IMR-90 (cell line): ENCODE results near the gene SLC10A3. TPM values are rescaled to one million over a fixed set of nuclear protein-coding genes. Genes with fewer than 3 reads are reported as not detected.

ENCODE experiments used
- ATAC-seq: fragments of 200-7000 bp; cut with Tn5 transposase; 2 replicates; pipeline ENCODE4 v1.9.1; 2020; ENCODE audit warnings: low read depth, mild to moderate bottlenecking, moderate library complexity
- BruUV-seq: library from RNA; stranded (reverse); fragments of 400-500 nt; replicated peaks from 2 replicates; lab custom pipeline; 2021; lab: Mats Ljungman, UMichigan
- CTCF ChIA-PET: fragments of 300-600 bp; formaldehyde crosslinking; extraction: SDS; loops from one replicate; lab custom pipeline; 2021; ENCODE audit warnings: antibody characterized with exemption; lab: Yijun Ruan, JAX
- POLR2A ChIA-PET: fragments of 300-600 bp; sonication (Branson Sonifier 250); formaldehyde crosslinking; loops from one replicate; lab custom pipeline; 2022; ENCODE audit warnings: antibody characterized with exemption; ENCODE audit not compliant: unreplicated experiment; lab: Charles Lee
- DNase-seq: peaks from one replicate; pipeline ENCODE4 v3.0.0; 2013
- H2AFZ ChIP-seq: replicated peaks from 2 replicates; pipeline ENCODE3; 2013; ENCODE audit warnings: low read length, mild to moderate bottlenecking; ENCODE audit not compliant: poor library complexity
- H2AK5ac ChIP-seq: 2 replicates; pipeline ENCODE4 v1.6.1; 2013; ENCODE audit warnings: low read depth, low read length, inconsistent platforms
- H2AK9ac ChIP-seq: replicated peaks from 2 replicates; pipeline ENCODE3; 2013; ENCODE audit warnings: mild to moderate bottlenecking, low read depth, low read length, moderate library complexity; ENCODE audit not compliant: poor library complexity
- H2BK120ac ChIP-seq: 2 replicates; pipeline ENCODE4 v1.6.1; 2013; ENCODE audit warnings: low read depth, low read length, inconsistent platforms
- H2BK15ac ChIP-seq: 3 replicates; pipeline ENCODE4 v1.6.1; 2013; ENCODE audit warnings: low read depth, low read length, inconsistent platforms
- H2BK20ac ChIP-seq: 2 replicates; pipeline ENCODE4 v1.6.1; 2013; ENCODE audit warnings: low read depth, mild to moderate bottlenecking, inconsistent platforms, low read length, moderate library complexity
- H2BK5ac ChIP-seq: 2 replicates; pipeline ENCODE4 v1.6.1; 2013; ENCODE audit warnings: mild to moderate bottlenecking, low read depth, low read length, inconsistent platforms; ENCODE audit not compliant: poor library complexity, severe bottlenecking
- H3K14ac ChIP-seq: replicated peaks from 2 replicates; pipeline ENCODE4 v1.6.1; 2013; ENCODE audit warnings: low read depth, low read length, inconsistent platforms
- H3K18ac ChIP-seq: 2 replicates; pipeline ENCODE4 v1.6.1; 2013; ENCODE audit warnings: low read depth, low read length, control low read depth
- H3K23ac ChIP-seq: 2 replicates; pipeline ENCODE4 v1.6.1; 2013; ENCODE audit warnings: low read depth, low read length, inconsistent platforms
- H3K27ac ChIP-seq: 2 replicates; pipeline ENCODE4 v1.5.1; 2013; ENCODE audit warnings: mild to moderate bottlenecking, control low read depth, low read length; ENCODE audit not compliant: insufficient read depth
- H3K27me3 ChIP-seq: 2 replicates; pipeline ENCODE4 v1.6.1; 2013; ENCODE audit warnings: low read length; ENCODE audit not compliant: control insufficient read depth, insufficient read depth
- H3K36me3 ChIP-seq: 2 replicates; pipeline ENCODE4 v1.6.1; 2013; ENCODE audit warnings: low read length, mixed read lengths; ENCODE audit not compliant: control insufficient read depth, insufficient read depth
- H3K4ac ChIP-seq: 2 replicates; pipeline ENCODE4 v1.6.1; 2013; ENCODE audit warnings: low read depth, low read length, inconsistent platforms
- H3K4me1 ChIP-seq: 2 replicates; pipeline ENCODE4 v1.6.1; 2013; ENCODE audit warnings: low read length, mixed read lengths; ENCODE audit not compliant: control insufficient read depth, insufficient read depth
- H3K4me2 ChIP-seq: 2 replicates; pipeline ENCODE4 v1.6.1; 2013; ENCODE audit warnings: low read depth, mild to moderate bottlenecking, control low read depth, low read length, moderate library complexity
- H3K4me3 ChIP-seq: 2 replicates; pipeline ENCODE4 v1.5.1; 2013; ENCODE audit warnings: low read depth, mild to moderate bottlenecking, control low read depth, low read length, moderate library complexity; ENCODE audit not compliant: insufficient read depth
- H3K56ac ChIP-seq: 2 replicates; pipeline ENCODE4 v1.6.1; 2013; ENCODE audit warnings: low read length, inconsistent platforms; ENCODE audit not compliant: insufficient read depth; ENCODE audit errors: extremely low read depth
- H3K79me1 ChIP-seq, 2 experiments: 2 replicates each; pipeline ENCODE4 v1.6.1; 2013; ENCODE audit warnings: low read length in 2 of 2, inconsistent platforms in 1 of 2, low read depth in 1 of 2
- H3K9ac ChIP-seq: 2 replicates; pipeline ENCODE4 v1.6.1; 2013; ENCODE audit warnings: low read depth, low read length, control low read depth
- H3K9me1 ChIP-seq: 2 replicates; pipeline ENCODE4 v1.6.1; 2013; ENCODE audit warnings: low read length, inconsistent platforms; ENCODE audit not compliant: insufficient read depth
- H3K9me3 ChIP-seq: 2 replicates; pipeline ENCODE4 v1.6.1; 2013; ENCODE audit warnings: low read length; ENCODE audit not compliant: control insufficient read depth, insufficient read depth
- H4K20me1 ChIP-seq: 2 replicates; pipeline ENCODE4 v1.6.1; 2013; ENCODE audit warnings: low read length, inconsistent platforms; ENCODE audit not compliant: insufficient read depth
- H4K5ac ChIP-seq: 2 replicates; pipeline ENCODE4 v1.6.1; 2013; ENCODE audit warnings: mild to moderate bottlenecking, low read depth, low read length, control low read depth
- H4K8ac ChIP-seq, 2 experiments: 2 replicates each; pipeline ENCODE4 v1.6.1; 2013; ENCODE audit warnings: low read depth in 2 of 2, low read length in 2 of 2, control low read depth in 1 of 2, inconsistent platforms in 1 of 2
- H4K91ac ChIP-seq: 2 replicates; pipeline ENCODE4 v1.6.1; 2013; ENCODE audit warnings: low read depth, low read length, inconsistent platforms; ENCODE audit not compliant: insufficient read depth
- BHLHE40 ChIP-seq: fragments of 150-350 bp; IDR thresholded peaks from 2 replicates; pipeline ENCODE4 v1.6.1; 2016; ENCODE audit warnings: mild to moderate bottlenecking, low read depth, low read length
- CEBPB ChIP-seq: IDR thresholded peaks from 2 replicates; pipeline ENCODE4 v1.6.1; 2012; ENCODE audit warnings: low read depth, low read length, improper control_type of control experiment
- CHD1 ChIP-seq: IDR thresholded peaks from 2 replicates; pipeline ENCODE4 v1.6.1; 2012; ENCODE audit warnings: low read depth, low read length, improper control_type of control experiment
- ELK1 ChIP-seq: fragments of 150-350 bp; IDR thresholded peaks from 2 replicates; pipeline ENCODE4 v1.6.1; 2016; ENCODE audit warnings: low read depth, mild to moderate bottlenecking, low read length, moderate library complexity, borderline replicate concordance
- FOS ChIP-seq: fragments of 150-350 bp; IDR thresholded peaks from 2 replicates; pipeline ENCODE4 v1.6.1; 2016; ENCODE audit warnings: low read depth, low read length
- MAFK ChIP-seq: IDR thresholded peaks from 2 replicates; pipeline ENCODE4 v1.6.1; 2012; ENCODE audit warnings: low read depth, low read length, improper control_type of control experiment
- MAZ ChIP-seq: IDR thresholded peaks from 2 replicates; pipeline ENCODE4 v1.6.1; 2012; ENCODE audit warnings: low read depth, mild to moderate bottlenecking, low read length, improper control_type of control experiment, moderate library complexity, borderline replicate concordance
- NFE2L2 ChIP-seq: fragments of 150-350 bp; IDR thresholded peaks from 2 replicates; pipeline ENCODE4 v1.6.1; 2016; ENCODE audit warnings: low read depth, mild to moderate bottlenecking, low read length
- POLR2A ChIP-seq: IDR thresholded peaks from 2 replicates; pipeline ENCODE4 v1.6.1; 2012; ENCODE audit warnings: mild to moderate bottlenecking, low read depth, low read length
- RAD21 ChIP-seq: IDR thresholded peaks from 2 replicates; pipeline ENCODE4 v1.6.1; 2012; ENCODE audit warnings: low read length, improper control_type of control experiment
- RCOR1 ChIP-seq: IDR thresholded peaks from 2 replicates; pipeline ENCODE4 v1.6.1; 2012; ENCODE audit warnings: mild to moderate bottlenecking, low read length, improper control_type of control experiment; ENCODE audit not compliant: insufficient replicate concordance
- RFX5 ChIP-seq: IDR thresholded peaks from 2 replicates; pipeline ENCODE4 v1.8.0; 2012; ENCODE audit warnings: low read depth, mild to moderate bottlenecking, low read length, moderate library complexity
- SMC3 ChIP-seq: fragments of 150-350 bp; IDR thresholded peaks from 2 replicates; pipeline ENCODE4 v1.6.1; 2016; ENCODE audit warnings: low read depth, mild to moderate bottlenecking, antibody characterized with exemption, low read length, moderate library complexity
- USF2 ChIP-seq: fragments of 150-350 bp; IDR thresholded peaks from 2 replicates; pipeline ENCODE4 v1.6.1; 2017; ENCODE audit warnings: mild to moderate bottlenecking, antibody characterized with exemption, low read length, low read depth
- WGBS, 2 experiments: methylation state at CpG; one replicate each; pipeline versions ENCODE4 v1.1.5 to v1.1.7; 2013; ENCODE audit warnings: missing lambda C conversion rate in 2 of 2; ENCODE audit not compliant: insufficient read length in 1 of 2; ENCODE audit errors: extremely low coverage in 2 of 2; 5-methylcytosine and 5-hydroxymethylcytosine counted together
- dilution Hi-C: fragments of 300-500 bp; cut with HindIII; formaldehyde crosslinking; loops from one replicate; pipeline ENCODE4 v1.14.3; 2018; ENCODE audit warnings: low sequenced_read_pairs; ENCODE audit not compliant: unreplicated experiment
- in situ Hi-C: fragments of 300-500 bp; cut with MboI; formaldehyde crosslinking; loops from 3 replicates; pipeline ENCODE4 v1.14.3; 2019; ENCODE audit warnings: low sequenced_read_pairs, inconsistent platforms, mixed read lengths
- intact Hi-C: fragments of 100-400 bp; cut with micrococcal nuclease; formaldehyde crosslinking; loops from 2 replicates; pipeline ENCODE4 v1.10.0; 2022
- polyA plus RNA-seq, 3 experiments: library from polyadenylated mRNA; depleted of rRNA; stranded (reverse); fragments of >200 nt; gene quantifications; 2 replicates each; pipeline ENCODE4 v1.2.3, GENCODE V29; 2012; ENCODE audit warnings: low replicate concordance in 1 of 3
- total RNA-seq: library from RNA; depleted of rRNA; stranded (reverse); fragments of >200 nt; gene quantifications from 2 replicates; pipeline ENCODE4 v1.2.3, GENCODE V29; 2012
- TF ChIP-seq, protein P1 (sequence below): conservative IDR thresholded peaks from 2 replicates; pipeline ENCODE4 v1.5.1; 2012; ENCODE audit warnings: mild to moderate bottlenecking, low read depth, low read length, improper control_type of control experiment

The SLC10A3 gene
- total and polyA plus RNA-seq, 2 of the 4 experiments (the other 2 are of a cell fraction) = 15.2 to 24.6 TPM

GRCh38 chrX:154488336-154489075 lies 1.9 kb downstream of the SLC10A3 start:
- H2AFZ ChIP-seq = no peak overlapping the region
- H2BK20ac ChIP-seq = no peak overlapping the region
- no peak overlapping the region for H3K4me2 ChIP-seq
- no peak overlapping the region for H3K4me3 ChIP-seq
- peaks cover 8% of the 10 kb centered on the region; the same call in 1 of the 2 replicates for H3K9me1 ChIP-seq
- no peak overlapping the region for H3K4ac ChIP-seq
- no peak overlapping the region for H2AK9ac ChIP-seq
- peaks cover 4% of the 10 kb centered on the region; the same call in 1 of the 2 replicates for H3K4me1 ChIP-seq
- H2AK5ac ChIP-seq = no peak overlapping the region; the same call in 1 of the 2 replicates
- H3K9ac ChIP-seq = no peak overlapping the region
- H3K14ac ChIP-seq = no peak overlapping the region
- H2BK15ac ChIP-seq = no peak overlapping the region
- no peak overlapping the region for H3K23ac ChIP-seq
- H3K27me3 ChIP-seq = no peaks in the 10 kb centered on the region
- H3K36me3 ChIP-seq = peaks cover 16% of the 10 kb centered on the region; the same call in 1 of the 2 replicates
- H3K9me3 ChIP-seq = no peaks in the 10 kb centered on the region
- peaks cover 4% of the 10 kb centered on the region; the same call in 1 of the 2 replicates for H4K20me1 ChIP-seq
- no peak overlapping the region for H4K8ac ChIP-seq
- H4K91ac ChIP-seq = no peak overlapping the region
- no peak overlapping the region for H3K56ac ChIP-seq
- ChIA-PET CTCF (no interaction called here), POLR2A (interaction anchor here (0.5 kb wide), 1 partner anchor 25 kb away, joined by 5 read pairs; no protein-coding TSS in a partner anchor)
- no peak overlapping the region for H2BK5ac ChIP-seq
- ATAC-seq (no peak), DNase-seq (no peak)
- no TSS peak for BruUV-seq
- peaks cover 3 to 38% of the 10 kb centered on the region in 2 experiments; a peak in 3 of 4 replicates for H3K79me1 ChIP-seq
- no peak overlapping the region for H3K18ac ChIP-seq
- dilution Hi-C loops = no loop called here
- intact Hi-C loops = no loop called here
- no peak overlapping the region for H4K5ac ChIP-seq
- H3K27ac ChIP-seq = no peak overlapping the region
- no peak overlapping the region for H2BK120ac ChIP-seq
- in situ Hi-C loops = no loop called here
- 90% methylated on average over 7 of the region's 20 CpGs; no CpG with 5 or more reads in 1 of the 2 experiments for WGBS, 2 experiments
- no peak for TF ChIP-seq POLR2A
- TF ChIP-seq ELK1 = no peak
- no peak for TF ChIP-seq CEBPB
- no peak for TF ChIP-seq SMC3
- no peak for TF ChIP-seq MAZ
- no peak for TF ChIP-seq USF2
- TF ChIP-seq MAFK = no peak
- no peak for TF ChIP-seq FOS
- TF ChIP-seq, protein P1, sequence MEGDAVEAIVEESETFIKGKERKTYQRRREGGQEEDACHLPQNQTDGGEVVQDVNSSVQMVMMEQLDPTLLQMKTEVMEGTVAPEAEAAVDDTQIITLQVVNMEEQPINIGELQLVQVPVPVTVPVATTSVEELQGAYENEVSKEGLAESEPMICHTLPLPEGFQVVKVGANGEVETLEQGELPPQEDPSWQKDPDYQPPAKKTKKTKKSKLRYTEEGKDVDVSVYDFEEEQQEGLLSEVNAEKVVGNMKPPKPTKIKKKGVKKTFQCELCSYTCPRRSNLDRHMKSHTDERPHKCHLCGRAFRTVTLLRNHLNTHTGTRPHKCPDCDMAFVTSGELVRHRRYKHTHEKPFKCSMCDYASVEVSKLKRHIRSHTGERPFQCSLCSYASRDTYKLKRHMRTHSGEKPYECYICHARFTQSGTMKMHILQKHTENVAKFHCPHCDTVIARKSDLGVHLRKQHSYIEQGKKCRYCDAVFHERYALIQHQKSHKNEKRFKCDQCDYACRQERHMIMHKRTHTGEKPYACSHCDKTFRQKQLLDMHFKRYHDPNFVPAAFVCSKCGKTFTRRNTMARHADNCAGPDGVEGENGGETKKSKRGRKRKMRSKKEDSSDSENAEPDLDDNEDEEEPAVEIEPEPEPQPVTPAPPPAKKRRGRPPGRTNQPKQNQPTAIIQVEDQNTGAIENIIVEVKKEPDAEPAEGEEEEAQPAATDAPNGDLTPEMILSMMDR = no peak
- no peak for TF ChIP-seq RCOR1
- TF ChIP-seq RFX5 = no peak
- TF ChIP-seq BHLHE40 = no peak
- no peak for TF ChIP-seq CHD1
- no peak for TF ChIP-seq NFE2L2
- no peak for TF ChIP-seq RAD21
